ENCODE results near the gene CLIP4.
A peak's percentile ranks its signal among the peaks of the same experiment; 100 is the strongest.

CLIP4 gene

DNA sequence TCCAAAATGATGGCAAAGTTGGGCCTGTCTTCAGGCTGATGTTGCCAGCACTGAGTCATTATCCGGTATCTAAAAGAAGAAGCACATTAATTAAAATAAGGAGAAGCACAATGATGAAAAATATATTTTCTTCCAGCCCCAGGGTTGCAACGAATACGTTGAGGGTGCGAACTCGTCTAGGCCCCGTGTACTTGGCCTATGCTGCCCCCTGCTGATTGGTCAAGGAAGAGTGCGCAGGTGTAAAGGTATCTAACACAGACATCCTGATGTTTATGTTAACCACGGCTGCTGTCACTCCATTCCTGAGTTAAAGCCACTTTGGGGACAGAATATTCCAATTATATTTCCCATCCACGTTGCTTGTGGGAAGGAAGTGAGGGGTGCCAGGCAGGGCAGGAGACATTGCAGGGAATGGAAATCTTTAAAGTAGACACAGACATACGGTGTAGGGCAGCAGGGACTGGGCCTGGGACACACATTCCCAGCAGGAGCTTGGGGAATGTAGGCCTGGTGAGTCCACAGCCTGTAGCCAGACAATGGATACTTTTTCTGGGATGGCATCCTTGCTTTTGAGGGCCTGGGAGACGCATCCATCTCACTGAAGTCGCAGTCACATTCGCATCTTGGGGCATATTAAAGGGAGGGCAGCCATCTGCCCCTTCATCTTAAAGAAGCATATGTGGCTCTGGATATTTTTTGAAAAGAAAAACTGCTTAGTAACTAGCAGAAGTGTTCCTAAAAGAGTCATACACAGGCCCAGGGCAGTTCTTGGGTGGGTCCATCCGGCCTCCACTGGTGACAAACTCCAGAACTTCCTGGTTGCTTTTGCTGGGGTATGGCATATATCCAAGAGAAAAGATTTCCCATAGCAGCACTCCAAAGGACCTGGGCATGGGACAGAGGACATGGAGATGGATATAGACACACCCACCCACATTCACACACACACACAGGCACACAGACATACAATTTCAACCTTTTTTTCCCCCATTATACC lies 81.9 kb downstream of the CLIP4 start:
- Histone ChIP-seq H3K9me3 (ENCODE audit: severe bottlenecking) (no peaks in the 10 kb centered on the region), H3K27me3 (ENCODE audit: insufficient read depth, low read depth, severe bottlenecking) (no peaks in the 10 kb centered on the region), H3K4me3 (ENCODE audit: low read depth, low read length) (no peak overlapping the region), H3K27ac (no peak overlapping the region), H3K36me3 (no peaks in the 10 kb centered on the region)
- DNase-seq: peak; percentile 87
- peak; percentile 86 for TF ChIP-seq CTCF (IDR thresholded peaks at IDR 0.05; ENCODE audit: low read depth, low read length)

DNA sequence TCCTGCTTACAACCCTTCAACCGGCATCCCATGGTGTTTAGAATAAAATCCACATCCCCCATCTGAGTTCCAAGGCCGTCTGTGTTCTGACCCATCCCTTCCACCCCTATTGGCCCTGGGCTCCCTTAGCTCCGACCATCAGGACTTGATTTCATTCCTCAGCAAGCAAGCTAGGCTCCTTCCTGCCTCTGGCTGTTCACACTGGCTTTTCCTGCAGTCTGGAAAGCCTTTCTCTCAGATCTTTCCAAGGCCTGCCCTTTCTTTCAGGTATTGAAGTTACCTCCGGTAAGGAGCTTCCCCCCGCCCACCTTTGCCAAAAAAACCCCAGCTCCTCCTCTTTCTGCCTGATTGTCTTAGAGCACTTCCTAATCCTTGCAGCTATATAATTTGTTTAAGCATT lies 86.8 kb downstream of the CLIP4 start:
- DNase-seq: no peak
- H3K36me3 ChIP-seq: no peaks in the 10 kb centered on the region
- H3K27ac ChIP-seq: no peak overlapping the region
- TF ChIP-seq CTCF (IDR thresholded peaks at IDR 0.05; ENCODE audit: low read depth, low read length): no peak
- no peaks in the 10 kb centered on the region for H3K27me3 ChIP-seq (ENCODE audit: insufficient read depth, low read depth, severe bottlenecking)
- no peaks in the 10 kb centered on the region for H3K9me3 ChIP-seq (ENCODE audit: severe bottlenecking)
- no peak overlapping the region for H3K4me3 ChIP-seq (ENCODE audit: low read depth, low read length)

DNA sequence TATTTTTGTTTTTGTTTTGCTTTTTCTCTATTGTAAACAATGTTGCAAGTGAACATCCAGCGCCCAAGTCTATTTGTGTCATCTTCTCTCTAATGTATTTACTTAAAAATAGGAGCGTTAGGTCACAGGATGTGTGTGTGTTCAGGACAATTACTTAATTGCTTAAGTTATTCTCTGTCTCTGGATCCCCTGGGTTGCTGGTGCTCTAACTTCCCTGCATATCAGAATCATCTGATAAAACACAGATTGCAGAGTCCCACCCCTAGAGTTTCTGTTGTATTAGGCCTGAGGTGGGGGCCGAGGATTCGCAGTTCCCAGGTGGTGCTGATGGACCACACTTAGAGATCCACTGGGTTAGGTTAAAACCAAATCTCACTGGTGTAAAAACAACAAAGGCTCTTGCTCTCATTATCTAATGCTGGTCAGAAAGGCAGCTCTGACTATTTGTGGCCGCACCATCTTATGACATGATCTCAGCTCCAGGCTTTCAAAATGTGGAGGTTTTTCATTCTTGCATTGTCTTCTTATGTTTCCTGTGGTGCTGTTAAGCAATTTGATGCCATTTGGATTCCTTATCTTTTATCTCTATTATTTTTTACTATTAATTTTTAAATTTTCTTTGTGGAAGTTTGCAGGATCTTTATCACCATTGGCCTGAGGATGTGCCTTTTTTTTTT lies 87.7 kb downstream of the CLIP4 start:
- no peak overlapping the region for H3K27ac ChIP-seq
- no peak for DNase-seq
- no peaks in the 10 kb centered on the region for H3K9me3 ChIP-seq (ENCODE audit: severe bottlenecking)
- TF ChIP-seq CTCF (IDR thresholded peaks at IDR 0.05; ENCODE audit: low read depth, low read length): no peak
- H3K27me3 ChIP-seq (ENCODE audit: insufficient read depth, low read depth, severe bottlenecking): no peaks in the 10 kb centered on the region
- no peaks in the 10 kb centered on the region for H3K36me3 ChIP-seq
- no peak overlapping the region for H3K4me3 ChIP-seq (ENCODE audit: low read depth, low read length)

DNA sequence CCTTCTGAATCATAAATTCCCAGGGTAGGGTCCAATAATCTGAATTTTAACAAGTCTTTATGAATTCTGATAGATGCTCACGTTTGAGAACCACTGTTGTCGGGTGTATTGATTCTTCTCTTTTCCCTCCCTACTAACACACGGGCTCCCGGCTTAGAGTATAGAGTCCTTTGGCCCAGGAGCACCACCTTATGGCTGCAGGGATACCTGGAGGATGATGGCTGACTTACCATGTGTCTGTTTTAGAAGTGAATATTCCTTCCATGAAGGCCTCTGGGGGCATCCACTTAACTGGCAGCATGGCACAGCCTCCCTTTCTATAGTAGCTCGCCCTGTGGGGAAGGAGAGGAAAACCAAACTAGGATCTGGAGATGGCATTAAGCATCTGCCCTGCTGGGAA lies 91.7 kb downstream of the CLIP4 start:
- H3K36me3 ChIP-seq: no peaks in the 10 kb centered on the region
- H3K27ac ChIP-seq: no peak overlapping the region
- no peaks in the 10 kb centered on the region for H3K27me3 ChIP-seq (ENCODE audit: insufficient read depth, low read depth, severe bottlenecking)
- H3K4me3 ChIP-seq (ENCODE audit: low read depth, low read length): no peak overlapping the region
- no peak for DNase-seq
- TF ChIP-seq CTCF (IDR thresholded peaks at IDR 0.05; ENCODE audit: low read depth, low read length): peak; percentile 34; the same call in 1 of the 2 replicates
- no peaks in the 10 kb centered on the region for H3K9me3 ChIP-seq (ENCODE audit: severe bottlenecking)

DNA sequence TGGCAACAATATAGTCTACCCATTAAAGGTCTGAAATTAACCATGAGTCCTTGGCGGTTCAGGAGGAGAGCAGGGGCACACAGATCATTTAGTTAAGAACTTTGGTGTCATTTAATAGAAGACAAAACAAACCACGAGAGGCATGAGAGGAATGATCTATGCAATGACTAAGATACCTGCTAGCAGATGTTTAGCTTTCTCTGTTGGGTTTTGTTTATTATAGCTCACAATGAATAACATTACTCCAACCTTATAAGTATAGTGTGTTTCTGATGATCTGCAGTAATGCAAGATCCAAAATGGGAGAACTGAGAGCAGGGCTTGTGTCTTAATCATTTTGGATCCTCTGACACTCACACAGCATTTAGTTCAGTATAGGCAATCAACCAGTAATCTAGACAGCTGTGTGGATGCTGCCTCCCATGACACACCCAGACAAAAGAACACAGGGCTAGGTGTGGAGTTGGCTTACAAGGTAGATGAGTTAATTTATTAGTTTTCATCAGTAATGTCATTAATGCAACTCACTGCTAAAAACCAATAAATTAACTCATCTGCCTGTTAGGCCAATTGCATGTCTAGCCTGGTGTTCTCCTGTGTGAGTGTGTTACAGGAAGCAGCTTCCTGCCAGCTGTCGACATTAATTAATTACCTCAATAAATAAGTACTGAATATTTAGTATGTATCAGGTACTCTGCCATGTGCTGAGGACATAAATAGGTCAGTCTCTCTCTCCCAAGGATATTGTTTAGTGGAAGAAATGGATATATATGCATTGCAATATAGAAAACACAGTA lies 92.3 kb downstream of the CLIP4 start:
- Histone ChIP-seq H3K9me3 (ENCODE audit: severe bottlenecking) (no peaks in the 10 kb centered on the region), H3K36me3 (no peaks in the 10 kb centered on the region), H3K27me3 (ENCODE audit: insufficient read depth, low read depth, severe bottlenecking) (no peaks in the 10 kb centered on the region), H3K4me3 (ENCODE audit: low read depth, low read length) (no peak overlapping the region), H3K27ac (no peak overlapping the region)
- no peak for DNase-seq
- TF ChIP-seq CTCF (IDR thresholded peaks at IDR 0.05; ENCODE audit: low read depth, low read length): no peak
